Amniotic epithelial cell (primary cell): ENCODE results near the gene PIP5K1A.
"Not testable (repeated sequence)": the region's sequence is repeated elsewhere in the genome, so short reads cannot be mapped to it uniquely, and the experiment has no call there.

Experiments used
- DNase-seq: peaks from one replicate; pipeline ENCODE4 v3.0.0-alpha.2; 2010; ENCODE audit warnings: low read depth

The PIP5K1A gene

GRCh38 chr1:151192047-151192446, 6.3 kb upstream of the PIP5K1A start:
- no peak for DNase-seq

- no peak for DNase-seq
Observed at GRCh38 chr1:151193304-151193703, 5.0 kb upstream of the PIP5K1A start.

GRCh38 chr1:151193856-151194255, 4.5 kb upstream of the PIP5K1A start:
- no peak for DNase-seq

GRCh38 chr1:151194894-151195594, 3.3 kb upstream of the PIP5K1A start:
- peak; percentile 88 for DNase-seq

- DNase-seq = peak; percentile 87
Observed at GRCh38 chr1:151196292-151196800, 2.0 kb upstream of the PIP5K1A start.

- no peak for DNase-seq
Observed at GRCh38 chr1:151197863-151198253, 494 bp upstream of the PIP5K1A start.

GRCh38 chr1:151199873-151200581, 1.7 kb downstream of the PIP5K1A start:
- peak; percentile 94 for DNase-seq

- DNase-seq = not testable (repeated sequence)
Observed at GRCh38 chr1:151205381-151205965, 7.1 kb downstream of the PIP5K1A start.

GRCh38 chr1:151210830-151211229, 12.5 kb downstream of the PIP5K1A start:
- peak; percentile 19 for DNase-seq

GRCh38 chr1:151211972-151212705, 13.8 kb downstream of the PIP5K1A start:
- DNase-seq = peak; percentile 68

GRCh38 chr1:151213560-151213959, 15.2 kb downstream of the PIP5K1A start:
- DNase-seq = peak; percentile 83

GRCh38 chr1:151221616-151222015, 23.3 kb downstream of the PIP5K1A start:
- DNase-seq = no peak

GRCh38 chr1:151222130-151222529, 23.8 kb downstream of the PIP5K1A start:
- DNase-seq = no peak

- DNase-seq = no peak
Observed at GRCh38 chr1:151235235-151235634, 36.9 kb downstream of the PIP5K1A start.

- DNase-seq = no peak
Observed at GRCh38 chr1:151237678-151238466, 39.5 kb downstream of the PIP5K1A start.

GRCh38 chr1:151238467-151238739, 40.1 kb downstream of the PIP5K1A start:
- peak; percentile 88 for DNase-seq

- DNase-seq = peak; percentile 23
Observed at GRCh38 chr1:151242442-151242841, 44.1 kb downstream of the PIP5K1A start.

- no peak for DNase-seq
Observed at GRCh38 chr1:151243683-151244216, 45.4 kb downstream of the PIP5K1A start.

- peak; percentile 26 for DNase-seq
Observed at GRCh38 chr1:151246786-151247185, 48.4 kb downstream of the PIP5K1A start.

GRCh38 chr1:151251656-151252470, 53.5 kb downstream of the PIP5K1A start:
- peak; percentile 84 for DNase-seq
